Astrocyte of the cerebellum (primary cell): ENCODE data around the gene FLOT1.

Experiments used
- DNase-seq: peaks from one replicate; pipeline ENCODE4 v3.0.0-alpha.2; 2011; ENCODE audit warnings: low read depth
- H3K4me3 ChIP-seq: 2 replicates; pipeline ENCODE4 v1.5.1; 2011; ENCODE audit warnings: mild to moderate bottlenecking, low read depth, low read length, moderate library complexity
- CTCF ChIP-seq: IDR thresholded peaks from 2 replicates; pipeline ENCODE4 v1.5.1; 2012; ENCODE audit warnings: low read length, low read depth, moderate library complexity, mild to moderate bottlenecking; ENCODE audit errors: missing control alignments
- in situ Hi-C: cut with HindIII; loops from 2 replicates; pipeline ENCODE4 v1.10.0; 2017; ENCODE audit warnings: low sequenced_read_pairs

The FLOT1 gene

GRCh38 chr6:30781395-30781742 lies 38.9 kb upstream of the FLOT1 start:
- no peak overlapping the region for H3K4me3 ChIP-seq
- in situ Hi-C loops = loop anchor here (10.0 kb wide), 1 partner anchor 47 kb away; no protein-coding TSS in a partner anchor
- DNase-seq = no peak
- TF ChIP-seq CTCF = no peak

DNA sequence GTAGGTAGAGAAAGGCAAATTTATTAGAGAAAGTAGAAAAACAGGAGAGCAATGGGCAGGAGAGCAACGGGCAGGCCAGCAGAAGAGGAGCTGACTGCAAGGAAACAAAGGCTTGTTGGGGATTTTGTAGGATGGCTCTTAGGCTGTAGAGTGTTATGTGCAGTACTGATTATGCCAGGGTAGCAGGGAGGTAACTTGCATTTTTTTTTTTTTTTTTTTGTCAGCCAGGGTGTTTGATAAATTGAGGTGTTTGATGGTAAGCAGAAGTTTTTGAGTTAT lies 38.1 kb upstream of the FLOT1 start:
- DNase-seq = no peak
- in situ Hi-C loops = loop anchor here (10.0 kb wide), 1 partner anchor 46 kb away; no protein-coding TSS in a partner anchor
- H3K4me3 ChIP-seq = no peak overlapping the region
- no peak for TF ChIP-seq CTCF

GRCh38 chr6:30779850-30780641 lies 37.6 kb upstream of the FLOT1 start:
- TF ChIP-seq CTCF = no peak
- no peak overlapping the region for H3K4me3 ChIP-seq
- DNase-seq = no peak
- in situ Hi-C loops = loop anchor here (10.0 kb wide), 1 partner anchor 45 kb away; no protein-coding TSS in a partner anchor

DNA sequence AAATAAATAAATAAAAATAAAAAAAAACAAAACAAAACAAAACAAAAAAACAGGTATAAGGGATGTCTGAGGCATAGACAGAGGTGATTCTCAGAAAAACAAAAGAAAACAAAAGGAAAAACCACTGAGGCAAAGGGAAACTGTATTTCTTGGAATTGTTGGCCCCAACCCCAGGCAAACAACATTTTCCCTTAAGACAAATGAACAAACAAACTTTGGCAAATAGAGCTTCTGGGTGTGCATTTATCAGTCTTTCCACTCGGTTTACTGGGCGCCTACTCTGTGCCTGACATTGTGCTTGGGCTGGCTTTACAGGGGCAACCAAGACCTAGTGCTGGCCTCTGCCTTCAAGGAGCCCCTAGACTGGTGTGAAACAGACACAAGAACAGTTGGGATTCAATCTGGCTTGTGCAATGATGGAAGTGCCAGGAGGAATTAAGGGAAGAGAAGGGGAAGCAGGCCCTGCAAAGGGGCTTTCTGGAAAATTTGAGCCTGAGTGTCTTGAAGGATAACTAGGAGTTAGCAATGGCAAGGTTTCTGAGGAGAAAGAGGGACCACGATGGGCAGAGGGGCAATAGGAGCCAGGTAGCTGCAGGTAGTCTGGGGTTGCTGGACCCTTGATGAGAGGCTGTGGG lies 35.6 kb upstream of the FLOT1 start:
- DNase-seq = no peak
- no peak for TF ChIP-seq CTCF
- no peak overlapping the region for H3K4me3 ChIP-seq
- in situ Hi-C loops = no loop called here

- no peak overlapping the region for H3K4me3 ChIP-seq
- in situ Hi-C loops = no loop called here
- TF ChIP-seq CTCF = no peak
- no peak for DNase-seq
Measured at GRCh38 chr6:30777155-30777485, 34.6 kb upstream of the FLOT1 start.

- no peak overlapping the region for H3K4me3 ChIP-seq
- in situ Hi-C loops = no loop called here
- no peak for TF ChIP-seq CTCF
- DNase-seq = no peak
Measured at GRCh38 chr6:30776390-30777154, 34.1 kb upstream of the FLOT1 start.
